ENCODE measurements around the gene CCDC38.

The CCDC38 gene

GRCh38 chr12:95837240-95838038 is 105.0 kb downstream of the CCDC38 start:
- DNase-seq (ENCODE audit: low read depth in 3 of 3, low spot score in 1 of 3): no peak

- DNase-seq (ENCODE audit: low read depth in 3 of 3, low spot score in 1 of 3): no peak
Observed at GRCh38 chr12:95836630-95837239, 105.7 kb downstream of the CCDC38 start.

GRCh38 chr12:95836185-95836609 is 106.2 kb downstream of the CCDC38 start:
- DNase-seq (ENCODE audit: low read depth in 3 of 3, low spot score in 1 of 3): no peak

DNA sequence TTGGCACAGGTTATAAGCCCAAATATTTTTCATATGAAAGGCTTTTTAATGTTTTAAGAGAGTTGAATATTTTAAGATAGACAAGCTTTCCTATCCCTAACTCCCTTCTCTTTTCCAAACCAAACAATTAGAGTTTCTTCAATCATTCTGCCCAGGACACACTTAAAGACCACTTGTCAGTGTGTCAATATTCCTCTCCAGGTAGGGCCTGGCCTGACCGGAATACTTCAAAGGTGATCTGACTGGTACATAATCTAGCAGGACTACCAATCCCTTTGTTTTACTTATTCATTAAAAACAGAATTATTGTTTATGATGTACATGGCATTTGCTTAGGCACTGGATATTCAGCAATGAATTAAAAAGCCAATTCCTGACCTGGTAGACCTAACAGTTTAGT is 107.8 kb downstream of the CCDC38 start:
- DNase-seq (ENCODE audit: low read depth in 3 of 3, low spot score in 1 of 3): no peak

- no peak for DNase-seq (ENCODE audit: low read depth in 3 of 3, low spot score in 1 of 3)
Observed at GRCh38 chr12:95830335-95831089, 111.9 kb downstream of the CCDC38 start.

- no peak for DNase-seq (ENCODE audit: low read depth in 3 of 3, low spot score in 1 of 3)
Observed at GRCh38 chr12:95829395-95829794, 113.0 kb downstream of the CCDC38 start.

- DNase-seq (ENCODE audit: low read depth in 3 of 3, low spot score in 1 of 3): no peak
Observed at GRCh38 chr12:95820096-95820703, 122.2 kb downstream of the CCDC38 start.

Data from stimulated activated CD4-positive, alpha-beta T cell treated with anti-CD3 and anti-CD28 coated beads, TNF-alpha, amount 100 ng/mL, for 1 hour (primary cell).